Ammon's horn (tissue), 1 donor: ENCODE data around the gene BAIAP2.
A peak's percentile ranks its signal among the peaks of the same experiment; 100 is the strongest.

Experiments
- DNase-seq: peaks from one replicate; pipeline ENCODE4 v3.0.0-alpha.2; 2016; ENCODE audit warnings: low spot score

BAIAP2 gene

GRCh38 chr17:81158688-81159590 lies 124.0 kb downstream of the BAIAP2 start:
- no peak for DNase-seq

DNA sequence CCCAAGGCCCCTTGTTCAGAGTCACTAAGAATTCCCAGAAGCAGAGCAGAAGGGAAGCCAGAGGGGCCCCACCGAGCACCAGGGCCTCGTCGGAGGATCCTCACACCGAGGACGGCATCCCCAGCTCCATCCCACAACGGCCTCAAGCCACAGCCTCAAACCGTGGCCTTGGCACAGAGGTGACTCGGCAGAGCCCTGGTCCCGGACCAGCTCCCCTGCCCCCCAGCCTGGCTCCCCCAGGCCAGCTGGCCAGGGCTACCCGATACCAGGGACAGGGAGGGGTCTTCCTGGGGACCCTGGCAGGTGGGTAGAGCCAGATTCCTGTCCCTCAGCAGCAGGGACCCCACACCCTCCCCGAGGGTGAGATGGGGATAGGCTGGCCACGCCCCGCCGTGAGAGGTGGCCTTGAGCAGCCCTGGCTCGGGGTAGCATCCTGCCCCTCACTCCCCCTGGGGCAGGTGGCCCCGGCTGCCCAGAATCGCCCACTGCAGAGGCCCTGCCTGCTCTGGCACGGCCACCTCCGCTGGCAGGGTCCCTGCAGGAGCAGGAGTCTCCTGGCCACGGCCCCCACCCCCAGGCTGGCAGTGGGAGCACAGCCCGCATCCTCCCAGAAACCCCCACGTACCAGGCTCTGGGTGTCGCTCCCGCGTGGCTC lies 124.8 kb downstream of the BAIAP2 start:
- DNase-seq, result no peak

- DNase-seq, result no peak
Measured at GRCh38 chr17:81160306-81160705, 125.4 kb downstream of the BAIAP2 start.

DNA sequence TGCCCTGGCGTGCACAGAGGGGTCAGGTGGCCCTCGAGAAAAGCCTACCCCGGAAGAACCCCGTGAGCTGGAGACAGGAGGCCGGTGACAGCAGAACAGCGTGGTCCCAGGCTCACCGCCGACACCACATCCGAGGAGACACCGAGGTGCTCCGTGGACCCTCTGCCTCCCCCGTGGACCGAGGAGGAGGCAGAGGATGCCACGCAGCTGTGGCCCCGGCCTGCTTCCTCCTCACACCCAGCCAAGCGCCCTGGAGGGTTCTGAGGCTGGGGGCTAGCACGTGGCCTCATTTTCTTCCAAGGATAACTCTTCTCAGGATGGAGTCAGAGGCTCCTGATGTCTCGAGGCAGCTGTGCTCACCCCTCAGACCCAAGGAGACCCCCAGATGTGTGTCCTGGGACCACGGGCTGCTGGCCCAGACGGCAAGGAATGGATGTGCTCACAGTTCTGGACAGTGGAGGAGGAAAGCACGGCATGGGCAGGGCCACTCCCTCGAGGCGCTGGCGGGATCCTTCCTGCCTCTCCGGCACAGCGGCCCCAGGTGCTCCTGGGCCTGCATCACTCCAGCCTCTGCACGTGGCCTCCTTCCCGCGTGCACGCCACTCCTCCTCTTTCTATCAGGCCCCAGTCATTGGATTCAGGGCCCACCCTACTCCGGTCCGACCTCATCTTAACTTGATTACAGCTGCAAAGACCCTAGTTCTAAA lies 125.9 kb downstream of the BAIAP2 start:
- no peak for DNase-seq

- DNase-seq, result no peak
Measured at GRCh38 chr17:81161536-81161935, 126.6 kb downstream of the BAIAP2 start.

- no peak for DNase-seq
Measured at GRCh38 chr17:81161972-81162371, 127.0 kb downstream of the BAIAP2 start.

- no peak for DNase-seq
Measured at GRCh38 chr17:81162491-81162890, 127.5 kb downstream of the BAIAP2 start.

GRCh38 chr17:81163051-81163695 lies 128.2 kb downstream of the BAIAP2 start:
- no peak for DNase-seq

DNA sequence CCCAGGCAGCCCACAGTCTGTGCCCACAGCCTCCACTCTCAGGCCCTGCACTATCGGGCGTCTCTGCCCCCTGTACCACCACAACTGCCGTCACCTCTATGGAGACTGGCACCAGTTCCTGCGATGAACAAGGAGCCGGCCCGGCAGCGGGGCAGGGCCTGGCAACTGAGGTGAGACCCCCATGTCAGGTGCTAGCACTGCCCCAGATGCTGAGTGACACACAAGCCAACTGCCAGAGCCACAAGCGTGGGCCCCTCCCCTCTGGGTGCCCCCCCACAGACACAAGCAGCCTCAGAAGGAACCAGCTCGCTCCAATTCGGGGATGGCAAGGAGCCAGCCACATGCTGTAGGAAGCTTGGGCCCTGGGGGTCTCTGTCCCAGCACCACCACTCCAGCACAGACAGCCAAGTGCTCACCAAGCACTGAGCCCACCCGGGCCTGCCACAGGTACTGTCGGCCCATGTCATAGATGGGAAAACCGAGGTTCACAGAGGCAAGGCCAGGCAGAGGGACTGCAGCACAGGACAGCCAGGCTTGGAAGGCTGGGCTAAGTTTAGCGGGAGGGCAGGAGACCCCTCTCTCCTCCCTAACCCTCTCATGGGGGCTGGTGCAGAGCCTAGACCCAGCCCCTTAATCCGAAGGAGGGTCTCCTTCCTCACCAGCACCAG lies 128.9 kb downstream of the BAIAP2 start:
- DNase-seq, result no peak

DNA sequence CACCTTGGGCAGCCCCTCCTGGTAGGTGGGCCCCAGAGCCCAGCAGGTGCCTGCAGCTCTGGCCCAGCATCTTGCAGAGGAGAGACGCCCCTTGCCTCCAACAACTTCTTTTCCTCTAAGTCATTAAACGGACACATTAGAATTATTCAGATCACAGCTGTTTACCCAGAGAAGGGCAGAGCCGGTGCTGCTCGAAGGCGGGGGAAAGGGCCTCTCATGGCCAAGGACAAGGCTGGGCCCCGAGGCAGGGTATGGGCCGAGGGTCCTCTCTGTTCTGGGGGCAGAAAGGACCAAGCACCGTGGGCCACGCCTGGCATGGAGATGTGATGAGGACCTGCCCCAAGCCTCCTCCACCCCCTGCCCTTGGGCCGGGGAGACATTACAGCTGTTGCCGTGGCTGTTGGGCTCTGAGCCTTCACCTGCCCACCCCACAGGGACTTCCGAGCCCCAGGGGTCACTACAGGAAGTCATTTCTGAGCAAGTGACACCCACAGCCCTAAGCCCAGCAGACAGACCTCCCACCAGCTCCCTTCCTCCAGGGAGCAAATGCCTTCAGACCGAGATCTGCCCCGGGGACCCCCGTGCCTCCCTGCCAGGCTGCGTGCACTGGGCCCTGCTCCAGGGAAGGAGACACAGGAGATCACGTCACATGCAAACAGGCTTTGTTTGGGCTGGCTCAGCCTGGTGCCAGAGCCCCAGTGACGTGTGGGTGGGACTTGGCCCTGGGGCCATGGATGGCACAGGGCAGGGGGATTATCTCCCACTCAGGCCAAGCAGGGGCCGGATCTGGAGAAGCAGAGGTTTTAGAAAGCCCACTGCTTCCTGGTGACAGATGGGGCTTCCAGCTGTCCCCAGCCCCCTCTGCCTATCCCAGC lies 129.7 kb downstream of the BAIAP2 start:
- peak; percentile 84 for DNase-seq

- DNase-seq, result peak; percentile 63
Measured at GRCh38 chr17:81165246-81166032, 130.5 kb downstream of the BAIAP2 start, which contains the start of gene PVALEF. Gene PVALEF (plus strand): TSS chr17:81165507. CDS start chr17:81181227, 15,720 bp downstream.

GRCh38 chr17:81166033-81166492 lies 131.1 kb downstream of the BAIAP2 start, which contains the start of gene AATK:
Gene AATK (minus strand): TSS chr17:81166221. CDS start chr17:81165992, 229 bp downstream.
- DNase-seq, result no peak
